Measurements from ENCODE around the gene NHS. TPM values are rescaled to one million over a fixed set of nuclear protein-coding genes. Genes with fewer than 3 reads are reported as not detected.

The NHS gene
- total RNA-seq, 2 donors from 2014 or later: 1.2 to 2.7 TPM

DNA sequence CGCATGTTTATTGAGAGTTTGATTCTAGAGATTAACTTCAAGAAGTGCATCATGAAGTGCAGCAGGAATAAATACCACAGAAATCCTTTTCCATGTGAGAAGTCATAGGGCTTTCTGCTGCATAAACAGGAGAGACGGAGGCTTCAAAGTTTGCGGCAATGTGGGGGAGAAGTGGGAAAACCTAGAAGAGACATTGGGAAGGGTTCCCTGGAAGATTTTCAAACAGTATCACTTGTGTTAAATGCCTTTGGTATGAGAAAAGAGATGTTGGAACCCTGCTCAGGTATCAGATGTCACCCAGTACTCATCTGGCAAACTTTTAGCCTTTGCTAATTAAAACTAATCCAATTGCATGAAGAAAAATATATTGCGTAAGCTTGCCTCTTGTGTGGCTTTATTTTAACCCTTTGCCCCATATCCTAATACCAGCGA is 15.4 kb downstream of the NHS start:
- H3K27ac Mint-ChIP-seq: no peak overlapping the region
- no peak for DNase-seq (ENCODE audit: low spot score in 2 of 2)
- H3K36me3 Mint-ChIP-seq: no peaks in the 10 kb centered on the region
- no peak for ATAC-seq
- H3K9me3 Mint-ChIP-seq: no peaks in the 10 kb centered on the region

DNA sequence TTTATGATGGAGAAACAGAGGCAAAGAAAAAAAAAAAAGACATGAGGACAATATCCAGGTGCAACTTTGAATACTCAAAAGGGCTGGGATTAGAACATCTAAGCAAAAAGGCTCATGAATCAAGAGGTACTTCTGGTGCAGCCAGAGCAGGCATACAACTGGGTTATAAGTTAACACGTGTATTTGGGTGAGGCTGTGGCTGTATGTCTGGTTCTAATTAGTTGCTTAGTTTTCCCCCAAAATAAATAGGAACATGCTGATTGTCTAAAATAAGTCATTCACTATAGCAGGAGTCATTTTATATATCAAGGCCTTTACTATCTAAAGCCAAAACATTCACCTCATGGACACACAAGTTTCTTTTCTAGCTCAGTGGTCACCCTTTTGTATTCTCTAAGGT is 20.2 kb downstream of the NHS start:
- Mint-ChIP-seq H3K27ac (no peak overlapping the region), H3K9me3 (no peaks in the 10 kb centered on the region), H3K36me3 (no peaks in the 10 kb centered on the region)
- no peak for DNase-seq (ENCODE audit: low spot score in 2 of 2)
- no peak for ATAC-seq

DNA sequence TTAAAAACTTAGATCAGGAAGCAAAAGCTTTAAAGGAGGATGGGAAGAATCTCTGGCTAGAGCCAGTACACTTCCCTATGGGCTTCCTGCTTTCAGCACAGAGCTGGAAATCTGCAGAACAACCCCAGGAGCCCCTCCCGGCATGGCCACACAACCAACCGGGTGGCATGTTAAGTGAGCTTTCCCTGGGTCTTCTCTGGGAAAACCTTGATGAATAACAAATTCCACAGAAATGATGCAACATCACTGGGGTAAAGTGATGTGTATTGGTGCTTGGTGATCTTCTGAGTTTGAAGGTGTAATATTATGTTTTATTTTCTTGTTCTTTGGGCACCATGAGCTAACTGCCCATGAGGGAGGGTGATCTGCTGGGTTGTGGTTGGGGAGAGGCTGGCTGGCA is 22.1 kb downstream of the NHS start:
- no peak overlapping the region for H3K27ac Mint-ChIP-seq
- H3K9me3 Mint-ChIP-seq: peaks cover 0 to 3% of the 10 kb centered on the region in 2 donors
- H3K36me3 Mint-ChIP-seq: no peaks in the 10 kb centered on the region
- ATAC-seq (no peak), DNase-seq (ENCODE audit: low spot score in 2 of 2) (no peak)

DNA sequence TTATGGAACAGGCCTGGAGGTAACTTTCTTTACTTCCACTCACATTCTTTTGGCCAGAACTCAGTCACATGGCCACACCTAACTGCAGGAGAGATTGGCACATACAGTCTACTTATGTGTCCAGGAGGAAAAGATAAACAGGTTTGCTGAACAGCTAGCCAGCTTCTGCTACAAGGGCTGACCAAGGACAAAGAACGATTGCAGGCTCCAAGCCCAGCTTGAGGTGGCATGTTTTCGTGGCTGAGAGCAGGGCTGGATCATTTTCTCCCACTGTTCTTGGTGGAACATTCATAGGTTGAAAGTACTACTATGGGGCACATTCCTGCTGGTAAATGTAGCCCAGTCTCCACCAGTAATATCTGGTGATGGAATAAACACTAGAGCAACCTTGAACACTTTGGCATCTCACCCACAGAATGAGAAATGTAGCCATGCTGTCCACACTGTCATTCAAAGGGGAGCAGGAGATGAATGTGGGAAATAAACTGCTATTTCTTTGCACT is 28.2 kb downstream of the NHS start:
- no peak for ATAC-seq
- no peak overlapping the region for H3K27ac Mint-ChIP-seq
- no peaks in the 10 kb centered on the region for H3K36me3 Mint-ChIP-seq

DNA sequence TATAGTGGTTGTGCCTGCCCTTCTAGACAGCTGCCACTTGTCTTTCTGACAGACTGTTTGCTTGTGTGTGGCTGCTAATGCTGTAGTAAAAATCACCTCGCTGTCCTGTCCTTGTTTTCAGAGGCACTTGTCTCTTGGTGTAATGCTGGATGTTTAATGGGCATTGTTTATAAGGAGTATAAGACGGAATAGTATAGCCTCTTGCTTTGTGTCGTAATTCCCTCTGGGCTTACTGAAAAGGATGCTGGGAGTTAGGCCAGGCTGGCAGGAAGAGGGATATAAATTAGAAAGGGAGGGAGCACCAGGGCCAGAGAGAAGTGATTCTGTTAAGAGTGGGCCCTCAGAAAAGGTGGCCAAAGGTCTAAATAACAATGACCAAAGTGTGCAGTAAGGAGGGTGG is 29.0 kb downstream of the NHS start:
- no peak overlapping the region for H3K27ac Mint-ChIP-seq
- H3K36me3 Mint-ChIP-seq: no peaks in the 10 kb centered on the region
- ATAC-seq: no peak
- no peak for DNase-seq (ENCODE audit: low spot score in 2 of 2)
- peaks cover 0 to 3% of the 10 kb centered on the region in 2 donors for H3K9me3 Mint-ChIP-seq

More for the DNA sequence above, 28.2 kb downstream of the NHS start:
- DNase-seq (ENCODE audit: low spot score in 2 of 2): no peak
- peaks cover 0 to 3% of the 10 kb centered on the region in 2 donors for H3K9me3 Mint-ChIP-seq

DNA sequence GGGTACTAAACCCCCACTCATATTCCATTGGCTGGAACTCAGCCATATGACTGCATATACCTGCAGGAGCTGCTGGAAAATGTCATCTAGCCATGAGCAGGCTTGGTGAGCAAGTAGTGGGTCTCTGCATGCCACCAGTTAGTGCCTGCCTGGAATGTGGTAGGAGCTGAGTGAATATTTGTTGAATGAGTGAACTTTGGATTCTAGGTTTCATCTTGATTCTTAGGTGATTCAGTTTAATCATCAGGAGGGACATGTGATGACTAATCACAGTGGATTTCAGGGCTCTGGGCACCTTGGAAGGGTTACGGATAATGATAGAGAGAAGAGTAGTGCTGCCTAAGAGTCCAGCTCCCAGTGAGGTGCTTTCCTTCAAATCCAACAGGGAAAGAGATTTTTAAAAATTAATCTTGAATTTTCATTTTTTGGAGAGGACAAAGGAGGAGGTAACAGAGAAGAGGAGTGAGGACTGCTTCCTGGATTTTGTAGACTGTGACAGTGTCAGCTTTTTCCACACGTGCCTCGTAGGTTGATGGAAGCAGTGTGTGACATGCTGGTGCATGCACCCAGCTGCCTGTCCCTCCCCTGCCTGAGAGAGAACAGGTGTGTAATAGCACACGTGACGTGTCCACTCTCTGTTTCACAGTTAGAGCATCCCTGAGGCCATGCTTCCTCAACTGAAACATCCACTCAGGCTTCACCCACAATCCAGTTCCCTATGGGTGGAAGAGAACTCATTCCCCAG is 30.4 kb downstream of the NHS start:
- Mint-ChIP-seq H3K27ac (no peak overlapping the region), H3K9me3 (peaks cover 0 to 3% of the 10 kb centered on the region in 2 donors), H3K36me3 (no peaks in the 10 kb centered on the region)
- ATAC-seq (no peak), DNase-seq (ENCODE audit: low spot score in 2 of 2) (no peak)

DNA sequence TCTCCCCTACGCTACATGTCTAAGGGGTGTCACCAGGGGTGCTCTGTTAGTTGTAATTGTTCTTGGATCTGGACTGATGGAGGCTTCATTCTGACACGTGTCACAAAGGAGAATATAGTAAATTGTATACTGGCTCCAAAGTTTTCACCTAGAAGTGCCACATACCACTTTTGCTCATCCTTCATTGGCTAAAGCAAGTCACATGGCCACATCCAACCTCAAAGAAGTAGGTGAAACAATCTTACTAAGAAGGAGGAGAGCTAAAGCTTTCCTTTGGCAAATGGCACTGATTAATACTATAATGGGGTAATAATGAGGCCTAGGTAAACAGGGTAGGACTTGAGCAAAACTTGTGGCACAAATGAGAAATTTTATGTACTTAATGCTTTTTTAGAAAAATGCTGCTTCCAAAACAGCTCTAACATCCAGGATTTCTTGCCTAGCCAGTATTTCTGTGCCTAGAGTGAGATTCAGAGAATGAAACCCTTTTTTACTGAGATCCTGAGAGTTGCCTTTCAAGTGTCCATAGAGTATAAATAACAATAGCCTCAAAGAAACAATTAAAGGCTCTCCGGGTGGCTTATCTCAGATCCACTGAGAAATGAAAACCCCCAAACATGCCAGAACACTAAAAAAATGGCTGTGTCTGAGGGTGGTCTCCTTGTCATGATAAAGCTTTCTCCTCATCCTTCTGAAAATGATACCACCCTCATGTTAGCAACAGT is 34.7 kb downstream of the NHS start:
- Mint-ChIP-seq H3K36me3 (no peaks in the 10 kb centered on the region), H3K9me3 (no peaks in the 10 kb centered on the region), H3K27ac (no peak overlapping the region)
- no peak for ATAC-seq
- DNase-seq (ENCODE audit: low spot score in 2 of 2): no peak

DNA sequence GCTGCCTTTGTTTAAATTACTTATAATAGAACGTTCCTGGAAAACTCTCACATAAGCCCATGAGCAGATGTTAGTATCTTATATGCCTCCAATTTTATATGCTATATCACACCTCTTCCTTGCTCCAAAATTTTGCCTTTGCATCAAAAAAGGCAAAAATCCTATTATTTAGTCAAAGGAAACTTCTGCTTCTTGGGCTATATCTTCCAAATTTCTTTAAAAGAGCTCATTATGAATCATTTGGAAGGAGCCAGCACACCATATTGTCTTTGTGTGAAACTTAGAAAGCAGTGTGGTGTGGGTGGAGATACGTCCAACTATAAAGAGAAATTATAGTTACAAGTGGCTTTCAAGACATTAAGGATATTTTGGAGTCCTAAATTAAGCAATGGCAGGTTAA is 35.7 kb downstream of the NHS start:
- DNase-seq (ENCODE audit: low spot score in 2 of 2) (no peak), ATAC-seq (no peak)
- H3K9me3 Mint-ChIP-seq: no peaks in the 10 kb centered on the region
- no peaks in the 10 kb centered on the region for H3K36me3 Mint-ChIP-seq
- no peak overlapping the region for H3K27ac Mint-ChIP-seq

DNA sequence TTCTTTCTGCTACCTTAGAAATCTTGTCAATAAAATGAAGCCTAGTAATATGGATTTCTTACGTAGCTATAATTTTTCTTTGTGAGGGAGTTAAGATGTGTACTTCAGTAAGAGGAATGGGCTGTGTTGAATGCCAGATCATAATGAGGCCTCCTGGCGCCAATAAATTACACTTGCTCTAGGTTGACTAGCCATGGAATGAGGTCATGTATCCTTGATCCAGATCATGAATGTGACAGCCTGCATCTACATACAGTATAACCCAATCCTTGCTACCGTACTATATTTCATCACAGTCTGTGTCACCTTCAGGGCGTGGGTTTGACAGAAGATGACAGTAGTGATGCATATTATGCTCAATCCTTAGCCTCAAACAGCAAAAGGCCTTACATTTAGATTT is 36.2 kb downstream of the NHS start:
- H3K36me3 Mint-ChIP-seq: no peaks in the 10 kb centered on the region
- H3K9me3 Mint-ChIP-seq: no peaks in the 10 kb centered on the region
- DNase-seq (ENCODE audit: low spot score in 2 of 2): no peak
- no peak overlapping the region for H3K27ac Mint-ChIP-seq
- ATAC-seq: no peak

DNA sequence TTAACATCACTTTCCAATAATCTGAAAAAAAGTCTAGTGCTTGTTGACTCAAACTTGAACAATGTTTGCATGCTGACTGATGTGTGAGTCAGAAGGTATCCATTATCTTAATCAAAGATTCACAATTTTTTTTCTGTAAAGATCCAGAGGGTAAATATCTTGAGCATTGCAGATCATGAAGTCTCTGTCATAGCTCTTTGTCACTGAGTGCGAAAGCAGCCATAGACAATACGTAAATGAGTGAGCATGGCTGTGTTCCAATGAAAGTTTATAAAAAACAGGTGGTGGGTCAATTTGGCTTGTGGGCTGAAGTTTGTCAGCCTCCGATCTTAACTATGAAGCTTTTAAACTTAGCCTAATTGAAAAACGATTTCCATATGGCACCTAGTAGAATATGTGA is 37.7 kb downstream of the NHS start:
- no peak for DNase-seq (ENCODE audit: low spot score in 2 of 2)
- peak in 1 of 2 donors; percentile 73 for ATAC-seq

DNA sequence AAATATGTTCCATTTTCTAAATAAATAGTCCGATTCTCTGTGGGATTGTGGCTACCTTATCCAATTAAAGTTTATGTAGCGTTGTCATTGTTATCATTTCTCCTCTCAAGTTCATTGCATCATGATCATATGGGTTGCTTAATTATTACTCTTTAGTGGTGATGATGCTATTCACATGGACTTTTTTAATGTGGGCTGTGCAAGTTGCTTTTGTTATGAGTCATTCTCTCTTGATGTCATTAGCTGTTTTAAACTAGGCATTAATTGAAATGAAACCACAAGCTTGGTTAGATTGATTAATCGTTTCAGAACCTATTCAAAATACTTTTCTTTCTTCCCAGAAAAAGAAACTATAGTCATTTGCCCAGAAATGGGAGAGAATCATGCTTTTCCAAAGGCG is 38.2 kb downstream of the NHS start:
- no peaks in the 10 kb centered on the region for H3K36me3 Mint-ChIP-seq
- peak in 1 of 2 donors; percentile 49 for ATAC-seq

More for the DNA sequence above, 37.7 kb downstream of the NHS start:
- H3K27ac Mint-ChIP-seq: peak overlapping the region in 1 of 2 donors; percentile 50
- no peaks in the 10 kb centered on the region for H3K36me3 Mint-ChIP-seq
- no peaks in the 10 kb centered on the region for H3K9me3 Mint-ChIP-seq

DNA sequence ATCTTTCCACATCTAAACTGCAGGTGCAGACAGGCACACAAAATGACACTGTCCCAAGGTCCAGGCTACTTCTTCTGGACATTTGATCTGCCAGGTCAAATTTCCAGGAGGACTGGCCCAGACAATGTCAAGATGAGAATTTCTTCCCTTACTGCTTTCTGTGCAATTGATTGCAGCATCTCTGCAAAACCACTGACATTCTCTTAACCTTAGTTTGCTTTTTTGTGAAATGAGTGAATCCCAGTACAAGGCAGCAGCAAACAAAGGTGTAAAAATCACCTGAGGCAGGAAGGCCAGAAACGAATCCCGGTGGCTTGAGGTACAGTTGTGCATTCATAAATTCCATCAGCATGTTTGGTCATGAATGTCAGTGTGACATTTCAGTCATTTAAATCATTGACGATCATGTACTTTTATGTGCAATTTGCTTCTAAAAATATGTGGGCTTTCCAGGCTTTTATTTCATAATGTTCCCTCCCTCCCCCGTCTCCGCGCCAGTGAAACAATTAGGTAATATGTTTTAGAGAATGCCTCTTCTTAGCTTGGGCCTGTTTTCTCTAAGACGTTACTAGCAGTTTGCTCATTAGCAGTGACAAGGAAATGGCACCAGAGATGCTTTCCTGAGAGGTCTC is 39.1 kb downstream of the NHS start:
- no peak for DNase-seq (ENCODE audit: low spot score in 2 of 2)
- ATAC-seq: peak in 1 of 2 donors; percentile 24
- H3K9me3 Mint-ChIP-seq: no peaks in the 10 kb centered on the region
- no peaks in the 10 kb centered on the region for H3K36me3 Mint-ChIP-seq
- H3K27ac Mint-ChIP-seq: no peak overlapping the region

More for the DNA sequence above, 38.2 kb downstream of the NHS start:
- Mint-ChIP-seq H3K9me3 (no peaks in the 10 kb centered on the region), H3K27ac (peak overlapping the region in 1 of 2 donors; percentile 32)
- DNase-seq (ENCODE audit: low spot score in 2 of 2): no peak

DNA sequence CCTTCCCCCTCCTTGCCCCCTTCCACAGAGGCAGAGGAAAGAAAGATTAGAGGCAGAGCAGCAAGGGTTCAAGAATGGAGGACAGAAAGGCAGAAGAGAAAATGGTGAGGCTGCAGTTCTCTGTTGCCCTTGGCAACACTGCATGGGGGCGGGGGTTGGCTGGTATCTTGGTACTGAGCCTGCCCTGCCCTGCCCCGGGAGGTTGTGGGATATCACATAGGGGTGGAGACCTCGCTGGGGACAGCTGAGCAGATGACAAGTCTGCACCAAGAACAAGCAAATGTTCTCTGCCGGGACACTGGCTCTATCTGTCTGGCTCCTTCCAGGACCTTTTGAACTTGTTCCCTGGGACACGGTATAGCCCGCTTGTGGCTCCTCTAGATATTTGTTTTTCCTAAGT is 39.8 kb downstream of the NHS start:
- DNase-seq (ENCODE audit: low spot score in 2 of 2): no peak
- no peak for ATAC-seq
- H3K9me3 Mint-ChIP-seq: no peaks in the 10 kb centered on the region
- no peaks in the 10 kb centered on the region for H3K36me3 Mint-ChIP-seq
- H3K27ac Mint-ChIP-seq: no peak overlapping the region

DNA sequence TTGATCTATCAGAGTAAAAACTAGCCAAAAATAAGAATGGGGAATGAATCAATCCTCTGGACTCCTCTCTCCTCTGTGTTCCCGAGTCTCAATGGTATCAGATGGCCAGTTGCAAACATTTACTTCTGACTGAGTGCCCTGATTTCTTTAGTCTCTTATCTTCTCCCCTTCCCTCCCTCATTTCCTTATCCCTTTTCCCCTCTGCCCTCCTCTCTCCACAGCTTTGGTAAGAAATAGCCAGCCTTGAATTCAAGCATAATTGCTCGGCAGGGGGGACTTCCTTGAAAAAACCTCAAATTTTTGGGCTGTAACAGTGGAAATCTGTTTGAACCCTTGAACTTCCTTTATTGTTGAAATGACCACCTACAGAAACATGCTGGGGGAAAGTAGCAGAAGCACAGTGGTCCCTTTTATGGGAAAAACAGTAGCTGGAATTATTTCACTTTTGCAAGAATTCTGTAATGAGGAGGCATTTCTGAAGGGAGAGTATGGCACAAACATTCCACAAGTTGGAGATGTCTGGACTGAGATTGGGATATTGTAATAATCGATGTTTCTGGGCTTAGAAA is 40.3 kb downstream of the NHS start:
- Mint-ChIP-seq H3K9me3 (no peaks in the 10 kb centered on the region), H3K36me3 (no peaks in the 10 kb centered on the region), H3K27ac (no peak overlapping the region)
- no peak for ATAC-seq
- no peak for DNase-seq (ENCODE audit: low spot score in 2 of 2)

DNA sequence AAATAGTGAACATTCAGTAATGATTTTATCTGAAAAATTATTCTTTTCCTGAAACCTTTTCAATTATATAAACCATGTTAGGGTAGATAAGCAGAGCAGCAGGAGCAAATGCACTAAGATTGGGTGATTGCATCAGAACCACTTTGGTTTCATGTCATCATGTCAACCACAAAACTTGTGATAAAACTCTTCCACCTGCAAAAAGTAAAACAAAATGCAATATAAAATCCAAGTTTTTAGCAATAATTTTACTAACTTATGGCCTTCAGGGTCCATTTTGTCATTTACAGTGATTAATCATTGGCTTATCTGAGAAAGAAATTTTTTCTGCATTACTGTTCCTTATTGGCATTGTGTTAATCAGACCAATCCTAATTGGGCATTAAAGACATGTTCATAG is 42.4 kb downstream of the NHS start:
- Mint-ChIP-seq H3K36me3 (no peaks in the 10 kb centered on the region), H3K9me3 (no peaks in the 10 kb centered on the region), H3K27ac (no peak overlapping the region)
- DNase-seq (ENCODE audit: low spot score in 2 of 2): no peak
- ATAC-seq: no peak

DNA sequence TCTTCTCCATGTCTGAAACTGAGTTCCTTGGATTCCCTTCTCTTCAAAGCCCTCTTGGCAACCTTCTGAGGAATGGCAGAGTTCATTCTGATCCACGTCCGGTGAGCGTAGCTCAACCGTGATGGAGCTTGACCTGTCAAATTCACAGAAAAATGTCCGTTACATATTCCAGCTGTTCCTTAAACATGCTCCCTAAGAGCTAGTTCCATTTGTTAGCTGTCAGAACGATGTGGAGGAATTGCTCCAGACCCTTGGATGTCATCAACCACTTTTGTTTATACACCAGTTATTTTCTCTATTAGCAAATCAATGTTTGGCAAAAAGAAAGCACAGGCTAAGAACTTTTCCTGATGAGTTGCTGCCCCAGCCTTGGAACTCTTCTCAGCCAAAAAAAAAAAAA is 50.1 kb downstream of the NHS start:
- ATAC-seq: no peak

DNA sequence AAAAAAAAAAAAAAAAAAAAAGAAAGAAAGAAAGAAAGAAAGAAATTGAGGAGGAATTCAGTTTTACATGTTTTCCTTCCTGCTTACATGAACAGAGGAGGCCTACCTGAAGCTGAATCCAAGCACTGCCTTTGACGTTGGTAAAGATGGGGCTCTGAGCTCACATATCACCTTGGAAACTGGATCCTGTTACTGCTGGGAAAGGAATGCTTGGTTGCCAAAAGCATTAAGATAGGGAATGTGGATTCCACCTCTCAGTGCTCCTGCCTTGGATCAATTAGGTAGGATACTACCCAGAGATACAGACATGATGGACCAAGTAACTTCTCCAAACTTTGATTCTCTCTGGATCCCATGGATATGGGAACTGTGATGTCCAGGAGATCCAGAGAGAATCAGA is 50.6 kb downstream of the NHS start:
- Mint-ChIP-seq H3K9me3 (no peaks in the 10 kb centered on the region), H3K27ac (no peak overlapping the region), H3K36me3 (no peaks in the 10 kb centered on the region)
- ATAC-seq: no peak
- no peak for DNase-seq (ENCODE audit: low spot score in 2 of 2)

More for the DNA sequence above, 50.1 kb downstream of the NHS start:
- DNase-seq (ENCODE audit: low spot score in 2 of 2): no peak
- H3K36me3 Mint-ChIP-seq: no peaks in the 10 kb centered on the region
- no peaks in the 10 kb centered on the region for H3K9me3 Mint-ChIP-seq
- no peak overlapping the region for H3K27ac Mint-ChIP-seq

All from activated naive CD4-positive, alpha-beta T cell treated with anti-CD3 and anti-CD28 coated beads, Interleukin-2, amount 50 U/mL, for 72 hours (primary cell).